Lower leg skin (tissue), 4 donors: Measurements from ENCODE around the gene BSDC1. TPM values are rescaled to one million over a fixed set of nuclear protein-coding genes. Genes with fewer than 3 reads are reported as not detected.

Source experiments
- DNase-seq, 2 donors: peaks; one replicate each; pipeline ENCODE4 v3.0.0-alpha.2; 2019; ENCODE audit warnings: low spot score in 2 of 2
- H3K4me3 ChIP-seq: fragments of 200-600 bp; sonication (generic); 2 replicates; pipeline ENCODE4 v1.5.1; 2017; ENCODE audit warnings: mild to moderate bottlenecking, low read depth; ENCODE audit not compliant: poor library complexity, severe bottlenecking
- POLR2A ChIP-seq, 2 donors: fragments of 450-650 bp; IDR thresholded peaks; one replicate each; pipeline ENCODE4 v1.6.1; 2016 to 2017; ENCODE audit warnings: antibody characterized with exemption in 2 of 2, mild to moderate bottlenecking in 1 of 2, moderate library complexity in 1 of 2
- WGBS, 2 donors: methylation state at CpG; one replicate each; pipeline ENCODE4 v1.1.5; 2018; 5-methylcytosine and 5-hydroxymethylcytosine counted together
- intact Hi-C: fragments of 100-400 bp; cut with DNase I; formaldehyde crosslinking; loops from one replicate; pipeline ENCODE4 v1.15.0; 2023; ENCODE audit warnings: low total_unique reads
- total RNA-seq, 4 donors: library from RNA; depleted of rRNA; stranded (reverse); fragments of >200 nt; gene quantifications; one replicate each; pipeline ENCODE4 v1.1.0, GENCODE V29; 2016
- TF ChIP-seq, protein P1 (sequence below), 3 donors: fragments of 450-650 bp; IDR thresholded peaks; one replicate each; pipeline ENCODE4 v1.5.1; 2016; ENCODE audit warnings: antibody characterized with exemption in 3 of 3, mild to moderate bottlenecking in 3 of 3, moderate library complexity in 2 of 3

BSDC1 gene
- total RNA-seq, 4 donors from 2014 or later = 72.5 to 147 (median 105) TPM

DNA sequence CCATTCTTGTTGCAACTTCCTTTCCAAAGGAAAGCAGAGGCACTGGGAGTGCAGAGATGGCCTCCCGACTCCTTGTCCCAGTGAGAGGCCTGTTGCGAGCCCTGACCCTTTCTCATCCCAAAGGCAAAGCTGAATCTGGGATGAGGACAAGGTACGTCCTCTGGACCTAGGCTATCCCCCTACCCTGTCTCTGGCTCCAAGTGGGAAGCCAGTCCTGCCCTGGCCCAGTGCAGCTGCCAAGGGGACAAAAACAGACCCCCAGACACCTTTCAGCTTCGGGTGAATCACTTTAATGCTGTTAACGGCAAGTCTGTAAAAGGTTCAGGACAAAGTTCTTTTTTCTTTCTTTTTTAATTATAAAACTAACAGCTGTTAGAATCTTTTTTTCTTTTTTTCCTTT is 29.4 kb downstream of the BSDC1 start:
- no peak overlapping the region for H3K4me3 ChIP-seq
- DNase-seq = no peak
- intact Hi-C loops = no loop called here
- 89 to 91% methylated on average over 5 of the region's 5 CpGs for WGBS, 2 donors
- TF ChIP-seq, protein P1, sequence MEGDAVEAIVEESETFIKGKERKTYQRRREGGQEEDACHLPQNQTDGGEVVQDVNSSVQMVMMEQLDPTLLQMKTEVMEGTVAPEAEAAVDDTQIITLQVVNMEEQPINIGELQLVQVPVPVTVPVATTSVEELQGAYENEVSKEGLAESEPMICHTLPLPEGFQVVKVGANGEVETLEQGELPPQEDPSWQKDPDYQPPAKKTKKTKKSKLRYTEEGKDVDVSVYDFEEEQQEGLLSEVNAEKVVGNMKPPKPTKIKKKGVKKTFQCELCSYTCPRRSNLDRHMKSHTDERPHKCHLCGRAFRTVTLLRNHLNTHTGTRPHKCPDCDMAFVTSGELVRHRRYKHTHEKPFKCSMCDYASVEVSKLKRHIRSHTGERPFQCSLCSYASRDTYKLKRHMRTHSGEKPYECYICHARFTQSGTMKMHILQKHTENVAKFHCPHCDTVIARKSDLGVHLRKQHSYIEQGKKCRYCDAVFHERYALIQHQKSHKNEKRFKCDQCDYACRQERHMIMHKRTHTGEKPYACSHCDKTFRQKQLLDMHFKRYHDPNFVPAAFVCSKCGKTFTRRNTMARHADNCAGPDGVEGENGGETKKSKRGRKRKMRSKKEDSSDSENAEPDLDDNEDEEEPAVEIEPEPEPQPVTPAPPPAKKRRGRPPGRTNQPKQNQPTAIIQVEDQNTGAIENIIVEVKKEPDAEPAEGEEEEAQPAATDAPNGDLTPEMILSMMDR (IDR thresholded peaks at IDR 0.05) = no peak
- TF ChIP-seq POLR2A (IDR thresholded peaks at IDR 0.05) = no peak

GRCh38 chr1:32363713-32364112 is 30.5 kb downstream of the BSDC1 start:
- DNase-seq = no peak
- no peak overlapping the region for H3K4me3 ChIP-seq
- intact Hi-C loops = no loop called here
- WGBS, 2 donors = 67 to 69% methylated on average over 10 to 12 of the region's 12 CpGs
- TF ChIP-seq, protein P1 (IDR thresholded peaks at IDR 0.05) = no peak
- TF ChIP-seq POLR2A (IDR thresholded peaks at IDR 0.05) = no peak

DNA sequence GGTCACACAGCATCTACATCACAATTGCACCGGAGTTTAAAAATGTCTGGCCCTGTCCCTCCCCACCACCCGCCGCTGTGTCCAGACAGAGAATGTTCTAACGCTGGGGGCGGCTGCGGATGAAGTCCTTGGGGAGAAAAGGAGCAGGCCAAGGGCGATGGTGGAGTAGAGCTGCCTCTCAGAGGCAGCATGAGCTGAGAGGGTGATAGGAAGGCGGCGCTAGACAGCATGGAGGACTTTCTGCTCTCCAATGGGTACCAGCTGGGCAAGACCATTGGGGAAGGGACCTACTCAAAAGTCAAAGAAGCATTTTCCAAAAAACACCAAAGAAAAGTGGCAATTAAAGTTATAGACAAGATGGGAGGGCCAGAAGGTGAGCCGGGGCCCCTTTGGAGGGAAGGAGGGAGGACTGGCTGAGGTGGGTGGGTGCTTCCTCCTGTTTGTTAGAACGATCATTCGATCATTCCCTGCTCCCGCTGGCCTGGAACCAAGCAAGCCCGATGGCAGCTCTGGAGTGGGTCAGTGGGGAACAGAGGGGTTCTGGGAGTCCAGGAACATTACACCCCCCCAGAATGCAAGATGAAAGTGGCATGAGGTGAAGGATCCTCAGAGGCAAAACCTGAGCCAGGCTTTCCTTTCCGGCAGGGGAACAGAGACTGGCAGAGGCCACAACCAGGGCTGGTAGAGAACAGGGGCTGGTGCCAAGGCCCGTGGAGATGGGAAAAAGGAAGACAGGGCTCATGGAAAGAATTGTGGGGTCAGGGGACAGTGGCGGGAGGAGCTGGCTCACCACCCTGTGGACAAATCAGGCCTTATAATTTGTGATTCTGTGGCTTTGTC is 31.5 kb downstream of the BSDC1 start, which contains the start of the genes FAM229A and TSSK3:
FAM229A (minus strand) TSS at position 12 of the 840 bp plus-strand sequence. CDS start 394 bp downstream, outside the sequence.
TSSK3 (plus strand) TSS at position 66 of the 840 bp plus-strand sequence; CDS start at position 229, 163 bp downstream.
- no peak for DNase-seq
- WGBS, 2 donors = 75 to 82% methylated on average over 17 of the region's 17 CpGs
- TF ChIP-seq, protein P1 (IDR thresholded peaks at IDR 0.05) = no peak
- TF ChIP-seq POLR2A (IDR thresholded peaks at IDR 0.05) = no peak

DNA sequence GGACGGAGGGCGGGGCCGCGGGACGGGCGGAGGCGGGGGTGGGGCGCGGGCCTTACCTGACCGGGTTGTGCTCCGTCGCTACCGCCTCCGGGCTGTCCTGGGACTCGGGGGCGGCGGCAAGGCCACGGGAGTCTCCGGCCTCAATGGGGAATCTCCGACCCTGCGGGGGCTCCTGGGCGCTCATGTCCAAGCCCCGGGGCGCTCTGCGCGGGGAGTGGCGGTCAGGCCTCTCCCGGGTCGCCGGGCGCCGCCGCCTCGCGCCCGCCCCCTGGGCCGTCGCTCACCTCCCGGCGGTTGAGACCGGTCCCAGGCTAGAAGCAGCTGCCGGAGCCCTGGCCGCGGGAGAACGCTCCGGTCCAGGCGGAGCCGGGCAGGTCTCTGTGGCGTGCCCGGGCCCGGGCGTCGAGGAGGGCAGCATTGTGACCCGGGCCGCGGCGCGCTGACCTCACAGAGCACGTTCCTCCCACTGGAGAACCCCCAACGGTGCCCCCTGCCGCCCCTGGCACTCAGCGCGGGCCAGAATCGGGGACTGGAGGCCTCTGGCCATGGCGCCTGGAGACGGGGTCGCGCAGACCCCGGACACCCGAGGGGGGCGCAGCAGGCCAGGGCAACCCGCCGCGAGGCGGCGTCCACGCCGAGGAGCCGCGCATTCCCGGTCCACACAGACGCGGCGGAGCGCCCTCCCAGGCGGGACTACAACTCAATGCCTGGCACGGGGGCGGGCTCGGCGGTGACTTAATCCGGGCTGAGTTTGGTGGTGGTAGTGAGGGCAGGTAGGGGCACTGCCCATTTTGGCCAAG is 32.4 kb downstream of the BSDC1 start:
- WGBS, 2 donors = 0 to 2% methylated on average over 13 to 67 of the region's 91 CpGs
- H3K4me3 ChIP-seq = no peak overlapping the region
- no peak for TF ChIP-seq POLR2A (IDR thresholded peaks at IDR 0.05)
- TF ChIP-seq, protein P1 (IDR thresholded peaks at IDR 0.05) = no peak
- peak in 1 of 2 donors; percentile 90 for DNase-seq
- intact Hi-C loops = no loop called here

More for the DNA sequence above, 31.5 kb downstream of the BSDC1 start, which contains the start of the genes FAM229A and TSSK3:
- no peak within 1 kb of the TSS for H3K4me3 ChIP-seq
- intact Hi-C loops = no loop called here

- WGBS, 2 donors = 45 to 46% methylated on average over 24 to 34 of the region's 35 CpGs
- intact Hi-C loops = no loop called here
- TF ChIP-seq, protein P1 (IDR thresholded peaks at IDR 0.05) = no peak
- no peak for TF ChIP-seq POLR2A (IDR thresholded peaks at IDR 0.05)
- no peak for DNase-seq
- no peak overlapping the region for H3K4me3 ChIP-seq
Measured at GRCh38 chr1:32361308-32361673, 33.0 kb downstream of the BSDC1 start.
